Suprapubic skin (tissue), 4 donors: ENCODE measurements around the gene AMTN.

Experiments
- EP300 ChIP-seq: sonication (generic); formaldehyde crosslinking; IDR thresholded peaks from one replicate; pipeline ENCODE4 v1.6.1; 2017; ENCODE audit warnings: antibody characterized with exemption
- POLR2A ChIP-seq, 2 donors: fragments of 450-650 bp; IDR thresholded peaks; one replicate each; pipeline ENCODE4 v1.6.1; 2017; ENCODE audit warnings: antibody characterized with exemption in 2 of 2, mild to moderate bottlenecking in 2 of 2, moderate library complexity in 2 of 2
- POLR2AphosphoS5 ChIP-seq, 3 donors: sonication (generic); formaldehyde crosslinking; IDR thresholded peaks; one replicate each; pipeline ENCODE4 v1.6.1; 2017; ENCODE audit warnings: antibody characterized with exemption in 3 of 3
- TF ChIP-seq, protein P1 (sequence below), 2 donors: fragments of 200-600 bp in 1 of 2; fragments of 450-650 bp in 1 of 2; sonication (generic) in 1 of 2; IDR thresholded peaks; one replicate each; pipeline ENCODE4 v1.5.1; 2016 to 2019; ENCODE audit warnings: antibody characterized with exemption in 2 of 2, mild to moderate bottlenecking in 1 of 2, moderate library complexity in 1 of 2

- TF ChIP-seq, protein P1, sequence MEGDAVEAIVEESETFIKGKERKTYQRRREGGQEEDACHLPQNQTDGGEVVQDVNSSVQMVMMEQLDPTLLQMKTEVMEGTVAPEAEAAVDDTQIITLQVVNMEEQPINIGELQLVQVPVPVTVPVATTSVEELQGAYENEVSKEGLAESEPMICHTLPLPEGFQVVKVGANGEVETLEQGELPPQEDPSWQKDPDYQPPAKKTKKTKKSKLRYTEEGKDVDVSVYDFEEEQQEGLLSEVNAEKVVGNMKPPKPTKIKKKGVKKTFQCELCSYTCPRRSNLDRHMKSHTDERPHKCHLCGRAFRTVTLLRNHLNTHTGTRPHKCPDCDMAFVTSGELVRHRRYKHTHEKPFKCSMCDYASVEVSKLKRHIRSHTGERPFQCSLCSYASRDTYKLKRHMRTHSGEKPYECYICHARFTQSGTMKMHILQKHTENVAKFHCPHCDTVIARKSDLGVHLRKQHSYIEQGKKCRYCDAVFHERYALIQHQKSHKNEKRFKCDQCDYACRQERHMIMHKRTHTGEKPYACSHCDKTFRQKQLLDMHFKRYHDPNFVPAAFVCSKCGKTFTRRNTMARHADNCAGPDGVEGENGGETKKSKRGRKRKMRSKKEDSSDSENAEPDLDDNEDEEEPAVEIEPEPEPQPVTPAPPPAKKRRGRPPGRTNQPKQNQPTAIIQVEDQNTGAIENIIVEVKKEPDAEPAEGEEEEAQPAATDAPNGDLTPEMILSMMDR (IDR thresholded peaks at IDR 0.05) = no peak
- TF ChIP-seq POLR2AphosphoS5 (IDR thresholded peaks at IDR 0.05) (no peak), POLR2A (IDR thresholded peaks at IDR 0.05) (no peak), EP300 (no peak)
These were observed 38.5 kb downstream of the AMTN start for GRCh38 chr4:70556856-70557255.
